Calu3 (cell line): Measurements from ENCODE around the gene B4GALNT3. TPM values are rescaled to one million over a fixed set of nuclear protein-coding genes. Genes with fewer than 3 reads are reported as not detected.

Experiments
- BruUV-seq: library from RNA; stranded (reverse); fragments of 400-500 nt; replicated peaks from 2 replicates; lab custom pipeline; 2021; lab: Mats Ljungman, UMichigan
- CTCF ChIA-PET: fragments of 300-600 bp; sonication (Branson Sonifier 250); formaldehyde crosslinking; loops from one replicate; lab custom pipeline; 2022; ENCODE audit warnings: antibody characterized with exemption; lab: Charles Lee
- DNase-seq: peaks from one replicate; pipeline ENCODE4 v3.0.0; 2022
- H3K27ac Mint-ChIP-seq: one replicate; pipeline ENCODE4 v1.8.0; 2022; ENCODE audit warnings: mixed read lengths; ENCODE audit not compliant: unreplicated experiment
- H3K27me3 Mint-ChIP-seq: one replicate; pipeline ENCODE4 v1.8.0; 2022; ENCODE audit warnings: mixed read lengths; ENCODE audit not compliant: unreplicated experiment
- H3K36me3 Mint-ChIP-seq: one replicate; pipeline ENCODE4 v1.8.0; 2022; ENCODE audit warnings: mild to moderate bottlenecking, moderate library complexity, mixed read lengths; ENCODE audit not compliant: insufficient read depth, unreplicated experiment
- H3K4me1 Mint-ChIP-seq: one replicate; pipeline ENCODE4 v1.8.0; 2022; ENCODE audit warnings: mild to moderate bottlenecking, low read depth, mixed read lengths; ENCODE audit not compliant: unreplicated experiment
- H3K4me3 Mint-ChIP-seq: one replicate; pipeline ENCODE4 v1.8.0; 2022; ENCODE audit warnings: mild to moderate bottlenecking, low read depth, moderate library complexity, mixed read lengths; ENCODE audit not compliant: unreplicated experiment
- H3K9me3 Mint-ChIP-seq: one replicate; pipeline ENCODE4 v1.8.0; 2022; ENCODE audit warnings: low read depth, mixed read lengths; ENCODE audit not compliant: unreplicated experiment
- CTCF ChIP-seq: fragments of 200-600 bp; IDR thresholded peaks from one replicate; pipeline ENCODE4 v1.8.0; 2022; ENCODE audit warnings: antibody characterized with exemption; ENCODE audit not compliant: unreplicated experiment
- intact Hi-C: fragments of 100-400 bp; cut with micrococcal nuclease; formaldehyde crosslinking; loops from one replicate; pipeline ENCODE4 v1.10.0; 2022; ENCODE audit not compliant: unreplicated experiment
- total RNA-seq: library from RNA; stranded (reverse); gene quantifications from 2 replicates; pipeline ENCODE4 v1.2.3, GENCODE V29; 2022

B4GALNT3 gene
- total RNA-seq, 1 experiment from 2014 or later = 19.3 TPM

- no peak for TF ChIP-seq CTCF
- no peaks in the 10 kb centered on the region for H3K4me1 Mint-ChIP-seq
- CTCF ChIA-PET = interaction anchor here (0.6 kb wide), 1 partner anchor 50 kb away, joined by 5 read pairs; no protein-coding TSS in a partner anchor
- no peaks in the 10 kb centered on the region for H3K9me3 Mint-ChIP-seq
- no peak overlapping the region for H3K27ac Mint-ChIP-seq
- DNase-seq = no peak
- H3K4me3 Mint-ChIP-seq = no peak overlapping the region
- BruUV-seq = no TSS peak
- peaks cover 5% of the 10 kb centered on the region for H3K36me3 Mint-ChIP-seq
- H3K27me3 Mint-ChIP-seq = peaks cover 29% of the 10 kb centered on the region
- intact Hi-C loops = no loop called here
Observed at GRCh38 chr12:559906-560455, 100.2 kb downstream of the B4GALNT3 start.

- H3K9me3 Mint-ChIP-seq = no peaks in the 10 kb centered on the region
- H3K4me3 Mint-ChIP-seq = no peak overlapping the region
- CTCF ChIA-PET = interaction anchor here (0.6 kb wide), 1 partner anchor 51 kb away, joined by 5 read pairs; no protein-coding TSS in a partner anchor
Observed at GRCh38 chr12:560691-561390, 101.1 kb downstream of the B4GALNT3 start.

GRCh38 chr12:561391-561705 is 101.6 kb downstream of the B4GALNT3 start:
- BruUV-seq = no TSS peak
- H3K27ac Mint-ChIP-seq = no peak overlapping the region
- H3K4me1 Mint-ChIP-seq = no peaks in the 10 kb centered on the region
- peaks cover 30% of the 10 kb centered on the region for H3K27me3 Mint-ChIP-seq
- no peak overlapping the region for H3K4me3 Mint-ChIP-seq
- peaks cover 5% of the 10 kb centered on the region for H3K36me3 Mint-ChIP-seq
- no peak for DNase-seq
- no peak for TF ChIP-seq CTCF
- CTCF ChIA-PET = no interaction called here
- intact Hi-C loops = no loop called here
- no peaks in the 10 kb centered on the region for H3K9me3 Mint-ChIP-seq

More at GRCh38 chr12:560691-561390, 101.1 kb downstream of the B4GALNT3 start:
- no peak for TF ChIP-seq CTCF
- Mint-ChIP-seq H3K27ac (no peak overlapping the region), H3K36me3 (peaks cover 5% of the 10 kb centered on the region), H3K4me1 (no peaks in the 10 kb centered on the region), H3K27me3 (peaks cover 29% of the 10 kb centered on the region)
- intact Hi-C loops = no loop called here
- DNase-seq = no peak
- no TSS peak for BruUV-seq

- CTCF ChIA-PET = no interaction called here
- peaks cover 5% of the 10 kb centered on the region for H3K36me3 Mint-ChIP-seq
- H3K27me3 Mint-ChIP-seq = peaks cover 37% of the 10 kb centered on the region
- DNase-seq = no peak
- H3K4me3 Mint-ChIP-seq = no peak overlapping the region
- TF ChIP-seq CTCF = no peak
- intact Hi-C loops = no loop called here
- H3K27ac Mint-ChIP-seq = no peak overlapping the region
- no peaks in the 10 kb centered on the region for H3K4me1 Mint-ChIP-seq
- no TSS peak for BruUV-seq
- no peaks in the 10 kb centered on the region for H3K9me3 Mint-ChIP-seq
Observed at GRCh38 chr12:561908-562593, 102.3 kb downstream of the B4GALNT3 start.
